Measurements from ENCODE around the gene NAV1. TPM values are rescaled to one million over a fixed set of nuclear protein-coding genes. Genes with fewer than 3 reads are reported as not detected.
"Not testable (repeated sequence)": the region's sequence is repeated elsewhere in the genome, so short reads cannot be mapped to it uniquely, and the experiment has no call there.

The NAV1 gene
- total RNA-seq, 2 donors from 2014 or later, result 13.1 to 29.1 TPM

DNA sequence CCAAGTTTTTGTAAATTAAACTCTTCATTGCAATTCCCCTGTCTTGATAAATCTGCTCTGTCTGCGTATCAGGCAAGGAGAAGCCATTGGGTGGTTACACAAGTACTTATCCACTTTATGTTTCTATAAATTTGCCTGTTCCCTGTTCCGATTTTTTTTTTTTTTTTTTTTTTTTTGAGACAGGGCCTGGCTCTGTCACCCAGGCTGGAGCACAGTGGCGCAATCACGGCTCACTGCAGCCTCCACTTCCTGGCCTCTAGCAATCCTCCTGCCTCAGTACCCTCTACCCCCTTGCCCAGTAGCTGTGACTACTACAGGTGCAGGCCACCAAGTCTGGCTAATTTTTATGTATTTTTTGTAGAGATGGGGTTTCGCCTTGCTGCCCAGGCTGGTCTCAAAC, 20.9 kb upstream of the NAV1 start:
- no peaks in the 10 kb centered on the region for H3K27me3 ChIP-seq (replicated peaks; ENCODE audit: insufficient read depth)
- TF ChIP-seq, protein P1, sequence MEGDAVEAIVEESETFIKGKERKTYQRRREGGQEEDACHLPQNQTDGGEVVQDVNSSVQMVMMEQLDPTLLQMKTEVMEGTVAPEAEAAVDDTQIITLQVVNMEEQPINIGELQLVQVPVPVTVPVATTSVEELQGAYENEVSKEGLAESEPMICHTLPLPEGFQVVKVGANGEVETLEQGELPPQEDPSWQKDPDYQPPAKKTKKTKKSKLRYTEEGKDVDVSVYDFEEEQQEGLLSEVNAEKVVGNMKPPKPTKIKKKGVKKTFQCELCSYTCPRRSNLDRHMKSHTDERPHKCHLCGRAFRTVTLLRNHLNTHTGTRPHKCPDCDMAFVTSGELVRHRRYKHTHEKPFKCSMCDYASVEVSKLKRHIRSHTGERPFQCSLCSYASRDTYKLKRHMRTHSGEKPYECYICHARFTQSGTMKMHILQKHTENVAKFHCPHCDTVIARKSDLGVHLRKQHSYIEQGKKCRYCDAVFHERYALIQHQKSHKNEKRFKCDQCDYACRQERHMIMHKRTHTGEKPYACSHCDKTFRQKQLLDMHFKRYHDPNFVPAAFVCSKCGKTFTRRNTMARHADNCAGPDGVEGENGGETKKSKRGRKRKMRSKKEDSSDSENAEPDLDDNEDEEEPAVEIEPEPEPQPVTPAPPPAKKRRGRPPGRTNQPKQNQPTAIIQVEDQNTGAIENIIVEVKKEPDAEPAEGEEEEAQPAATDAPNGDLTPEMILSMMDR (IDR thresholded peaks at IDR 0.05), result no peak
- TF ChIP-seq POLR2AphosphoS5 (IDR thresholded peaks at IDR 0.05) (no peak), POLR2A (IDR thresholded peaks at IDR 0.05) (no peak)
- WGBS, result 78% methylated on average over 5 of the region's 5 CpGs
- no peaks in the 10 kb centered on the region for H3K9me3 ChIP-seq
- intact Hi-C loops (cut with DNase I), result no loop called here
- no peak overlapping the region for H3K4me3 ChIP-seq
- peaks cover under 1% of the 10 kb centered on the region for H3K4me1 ChIP-seq (replicated peaks)
- H3K36me3 ChIP-seq, result no peaks in the 10 kb centered on the region
- H3K27ac ChIP-seq, result no peak overlapping the region
- DNase-seq (ENCODE audit: low spot score), result no peak

DNA sequence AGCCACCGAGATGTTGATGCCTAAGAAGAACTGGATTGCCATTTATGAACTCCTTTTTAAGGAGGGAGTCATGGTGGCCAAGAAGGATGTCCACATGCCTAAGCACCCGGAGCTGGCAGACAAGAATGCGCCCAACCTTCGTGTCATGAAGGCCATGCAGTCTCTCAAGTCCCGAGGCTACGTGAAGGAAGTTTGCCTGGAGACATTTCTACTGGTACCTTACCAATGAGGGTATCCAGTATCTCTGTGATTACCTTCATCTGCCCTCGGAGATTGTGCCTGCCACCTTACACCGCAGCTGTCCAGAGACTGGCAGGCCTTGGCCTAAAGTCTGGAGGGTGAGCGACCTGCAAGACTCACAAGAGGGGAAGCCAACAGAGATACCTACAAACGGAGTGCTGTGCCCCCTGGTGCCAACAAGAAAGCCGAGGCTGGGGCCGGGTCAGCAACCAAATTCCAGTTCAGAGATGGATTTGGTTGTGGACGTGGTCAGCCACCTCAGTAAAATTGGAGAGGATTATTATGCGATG, 18.8 kb upstream of the NAV1 start:
- DNase-seq (ENCODE audit: low spot score); H3K27me3 ChIP-seq (replicated peaks; ENCODE audit: insufficient read depth); H3K9me3 ChIP-seq; H3K27ac ChIP-seq; H3K4me1 ChIP-seq (replicated peaks); H3K36me3 ChIP-seq; H3K4me3 ChIP-seq; intact Hi-C loops (cut with DNase I): not testable (repeated sequence)
- 84% methylated on average over 14 of the region's 14 CpGs for WGBS

DNA sequence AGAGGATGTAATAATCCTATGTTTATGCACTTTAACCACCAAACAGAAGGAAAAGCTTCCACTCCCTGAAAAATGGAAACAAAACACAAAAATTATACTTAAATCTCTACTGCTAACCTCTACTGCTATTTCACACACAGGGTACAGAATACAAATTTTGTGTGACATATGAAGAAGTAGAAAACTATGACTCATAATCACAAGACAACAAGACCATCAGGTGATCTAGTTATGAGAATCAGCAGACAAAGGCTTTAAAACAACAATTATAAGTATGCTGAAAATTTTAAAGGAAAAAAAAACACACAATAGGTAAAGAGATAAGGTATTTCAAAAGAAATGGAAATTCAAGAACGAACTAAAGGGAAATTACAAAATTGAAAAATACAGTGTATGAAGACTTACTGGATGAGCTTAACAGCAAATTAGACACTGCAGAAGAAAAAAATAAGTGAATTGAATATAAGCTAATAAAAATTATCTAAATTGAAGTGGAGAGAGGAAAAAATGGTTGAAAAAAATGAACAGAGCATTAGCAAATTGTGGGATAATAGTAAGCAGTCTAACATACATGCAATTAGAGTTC, 13.6 kb upstream of the NAV1 start:
- no peak for DNase-seq (ENCODE audit: low spot score)
- WGBS, result 97% methylated on average over 1 of the region's 1 CpG
- TF ChIP-seq, protein P1 (IDR thresholded peaks at IDR 0.05), result no peak
- TF ChIP-seq POLR2AphosphoS5 (IDR thresholded peaks at IDR 0.05) (no peak), POLR2A (IDR thresholded peaks at IDR 0.05) (no peak)
- Histone ChIP-seq H3K36me3 (no peaks in the 10 kb centered on the region), H3K4me3 (no peak overlapping the region), H3K4me1 (replicated peaks) (no peaks in the 10 kb centered on the region), H3K27me3 (replicated peaks; ENCODE audit: insufficient read depth) (no peaks in the 10 kb centered on the region), H3K27ac (no peak overlapping the region), H3K9me3 (no peaks in the 10 kb centered on the region)
- intact Hi-C loops (cut with DNase I), result no loop called here

- Histone ChIP-seq H3K9me3 (no peaks in the 10 kb centered on the region), H3K36me3 (no peaks in the 10 kb centered on the region), H3K4me3 (no peak overlapping the region), H3K27ac (no peak overlapping the region), H3K4me1 (replicated peaks) (no peaks in the 10 kb centered on the region), H3K27me3 (replicated peaks; ENCODE audit: insufficient read depth) (no peaks in the 10 kb centered on the region)
- 89% methylated on average over 5 of the region's 5 CpGs for WGBS
- TF ChIP-seq POLR2A (IDR thresholded peaks at IDR 0.05) (no peak), POLR2AphosphoS5 (IDR thresholded peaks at IDR 0.05) (no peak)
- TF ChIP-seq, protein P1 (IDR thresholded peaks at IDR 0.05), result no peak
- DNase-seq (ENCODE audit: low spot score), result no peak
- intact Hi-C loops (cut with DNase I), result no loop called here
Observed at GRCh38 chr1:201527879-201528278, 11.0 kb upstream of the NAV1 start.

DNA sequence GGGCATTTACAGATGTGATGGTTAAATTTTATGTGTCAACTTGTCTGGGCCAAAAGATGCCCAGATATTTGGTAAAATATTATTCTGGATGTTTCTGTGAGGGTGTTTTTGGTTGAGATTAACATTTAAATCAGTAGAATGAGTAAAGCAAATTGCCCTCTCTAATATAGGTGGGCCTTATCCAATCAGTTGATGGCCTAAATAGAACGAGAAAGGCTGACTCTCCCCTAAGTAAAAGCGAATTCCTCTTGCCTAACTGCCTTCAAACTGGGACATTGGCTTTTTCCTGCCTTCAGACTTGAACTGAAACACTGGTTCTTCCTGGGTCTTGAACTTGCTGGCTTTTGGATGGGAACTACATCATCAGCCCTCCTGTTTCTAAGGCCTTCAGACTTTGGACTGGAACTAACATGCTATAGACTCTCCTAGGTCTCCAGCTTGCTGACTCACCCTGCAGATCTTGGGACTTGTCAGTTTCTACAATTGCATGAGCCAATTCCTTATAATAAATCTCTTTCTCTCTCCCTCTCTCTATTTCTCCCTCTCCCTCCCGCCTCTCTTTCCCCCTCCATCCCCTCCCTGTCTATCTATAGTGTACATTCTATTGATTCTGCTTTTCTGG, 10.2 kb upstream of the NAV1 start:
- H3K27ac ChIP-seq, result no peak overlapping the region
- H3K36me3 ChIP-seq, result no peaks in the 10 kb centered on the region
- H3K4me3 ChIP-seq, result no peak overlapping the region
- intact Hi-C loops (cut with DNase I), result no loop called here
- TF ChIP-seq, protein P1 (IDR thresholded peaks at IDR 0.05), result no peak
- TF ChIP-seq POLR2AphosphoS5 (IDR thresholded peaks at IDR 0.05) (no peak), POLR2A (IDR thresholded peaks at IDR 0.05) (no peak)
- no peak for DNase-seq (ENCODE audit: low spot score)
- H3K27me3 ChIP-seq (replicated peaks; ENCODE audit: insufficient read depth), result no peaks in the 10 kb centered on the region
- H3K4me1 ChIP-seq (replicated peaks), result no peaks in the 10 kb centered on the region
- WGBS, result 92% methylated on average over 3 of the region's 3 CpGs
- H3K9me3 ChIP-seq, result no peaks in the 10 kb centered on the region
